GM10266 (cell line): Measurements from ENCODE around the gene ELF4.

Experiments used
- DNase-seq: peaks from one replicate; pipeline ENCODE4 v3.0.0; 2012; ENCODE audit errors: extremely low spot score
- CTCF ChIP-seq: IDR thresholded peaks from 2 replicates; pipeline ENCODE4 v1.5.1; 2012; ENCODE audit warnings: mild to moderate bottlenecking, low read depth; ENCODE audit not compliant: control insufficient read depth, insufficient read depth; ENCODE audit errors: missing control alignments

Gene ELF4

GRCh38 chrX:130055103-130055502, 55.2 kb downstream of the ELF4 start:
- DNase-seq = no peak
- TF ChIP-seq CTCF = no peak

DNA sequence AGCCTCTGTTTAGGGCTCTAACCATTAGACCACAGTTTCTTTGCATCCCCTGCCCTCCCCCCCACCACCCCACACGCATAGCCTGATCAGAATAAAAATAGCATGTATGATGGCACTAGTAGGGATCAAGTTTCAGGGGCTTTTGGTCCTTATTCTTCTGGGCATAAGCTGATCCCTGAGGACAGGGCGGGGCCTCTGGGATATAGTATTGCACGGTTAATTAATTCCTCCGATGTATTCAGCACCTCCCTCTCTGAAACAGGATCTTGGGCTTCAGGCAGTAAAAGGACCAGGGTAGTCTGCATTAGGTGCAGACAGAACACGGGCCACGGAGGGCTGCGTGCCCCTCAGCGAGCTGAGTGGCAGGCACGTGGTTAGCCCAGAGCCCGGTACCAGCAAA, 57.1 kb downstream of the ELF4 start:
- DNase-seq = no peak
- TF ChIP-seq CTCF = no peak

- no peak for DNase-seq
- TF ChIP-seq CTCF = no peak
These were observed 59.0 kb downstream of the ELF4 start for GRCh38 chrX:130051176-130051845.

- TF ChIP-seq CTCF = no peak
- DNase-seq = no peak
These were observed 60.5 kb downstream of the ELF4 start for GRCh38 chrX:130049821-130050220.

DNA sequence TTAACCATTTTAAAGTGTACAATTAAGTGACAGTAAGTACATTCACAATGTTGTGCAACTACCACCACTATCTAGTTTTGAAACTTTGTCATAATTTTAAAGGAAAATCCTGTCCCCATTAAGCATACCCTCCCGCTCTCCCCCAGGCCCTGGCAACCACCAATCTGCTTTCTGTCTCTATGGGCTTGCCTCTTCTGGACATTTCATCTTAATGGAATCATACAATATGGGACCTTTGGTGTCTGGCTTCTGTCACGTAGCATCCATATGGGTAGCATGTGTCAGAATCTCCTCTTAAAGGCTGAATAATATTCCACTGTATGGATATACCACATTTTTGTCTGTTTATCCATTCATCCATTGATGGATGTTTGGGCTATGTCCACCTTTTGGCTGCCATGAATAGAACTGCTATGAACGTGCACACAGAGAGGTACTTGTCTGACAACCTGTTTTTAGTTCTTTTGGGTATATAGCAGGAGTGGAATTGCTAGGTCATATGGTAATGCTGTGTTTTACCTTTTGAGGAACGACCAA, 61.5 kb downstream of the ELF4 start:
- no peak for TF ChIP-seq CTCF
- no peak for DNase-seq

DNA sequence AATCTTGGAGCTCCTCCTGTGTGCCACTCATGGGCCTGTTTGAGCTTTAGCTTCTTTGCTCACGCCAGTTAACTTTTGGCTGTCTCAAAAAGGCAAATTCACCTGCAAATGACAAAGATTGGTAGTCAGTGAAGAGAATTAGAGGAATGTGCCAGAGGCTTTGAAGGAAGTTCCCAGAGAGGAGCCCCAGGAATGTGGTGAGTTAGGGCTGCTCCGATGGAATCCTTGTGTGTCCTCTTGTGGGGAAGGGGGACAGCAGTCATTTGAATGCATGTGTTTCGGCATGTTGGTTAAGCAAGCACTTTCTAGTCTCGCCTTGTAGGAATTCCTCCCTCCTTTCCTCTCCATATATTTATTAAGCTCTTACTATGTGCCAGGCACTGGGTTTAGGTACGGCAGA, 62.9 kb downstream of the ELF4 start:
- DNase-seq = no peak
- no peak for TF ChIP-seq CTCF

GRCh38 chrX:130039847-130040246, 70.5 kb downstream of the ELF4 start:
- TF ChIP-seq CTCF = no peak
- DNase-seq = no peak
